HG02642 (cell line): ENCODE data around the gene CST4.
"Not testable (repeated sequence)": the region's sequence is repeated elsewhere in the genome, so short reads cannot be mapped to it uniquely, and the experiment has no call there.

Experiments used
- ATAC-seq: cut with Tn5 transposase; IDR thresholded peaks from one replicate; pipeline ENCODE4 v1.9.1; 2021; ENCODE audit warnings: mild to moderate bottlenecking; ENCODE audit not compliant: unreplicated experiment, poor library complexity

CST4 gene

DNA sequence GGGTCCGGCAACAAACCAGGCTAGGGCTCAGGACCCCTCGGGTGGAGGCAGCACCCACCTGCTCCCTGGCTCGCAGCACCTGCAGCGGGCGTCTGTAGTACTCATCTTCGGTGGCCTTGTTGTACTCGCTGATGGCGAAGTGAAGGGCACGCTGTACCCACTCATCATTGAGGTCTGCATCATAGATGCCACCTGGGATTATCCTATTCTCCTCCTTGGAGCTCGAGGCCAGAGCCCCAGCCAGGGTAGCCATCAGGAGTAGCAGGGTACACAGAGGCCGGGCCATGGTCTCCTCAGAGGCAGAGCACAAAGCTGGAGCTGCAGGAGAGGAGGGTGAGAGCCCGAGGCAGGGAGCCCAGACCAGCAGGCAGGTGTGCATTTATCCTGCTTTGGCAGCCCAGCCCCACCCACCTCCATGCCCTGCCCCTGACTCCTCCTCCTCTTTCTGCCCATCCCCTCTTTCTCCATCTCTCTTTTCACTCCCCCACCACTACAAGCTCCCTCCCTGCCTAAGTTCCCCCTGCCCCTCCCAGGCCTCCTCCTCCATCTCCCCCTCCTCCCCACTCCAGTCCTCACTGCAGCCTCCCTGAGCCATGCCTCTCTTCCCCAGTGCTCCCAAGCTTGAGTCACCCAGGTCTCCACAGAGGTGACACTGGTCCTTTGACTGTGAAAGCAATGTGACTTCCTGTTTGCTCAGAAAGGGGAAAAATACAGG, at the start of gene CST4:
TSS of gene CST4 (minus strand) at position 355 of the 715 bp plus-strand sequence. CDS start at position 286, 69 bp downstream.
- ATAC-seq, result not testable (repeated sequence)

GRCh38 chr20:23735391-23735790, 46.6 kb upstream of the CST4 start:
- not testable (repeated sequence) for ATAC-seq

GRCh38 chr20:23734949-23735348, 46.1 kb upstream of the CST4 start:
- ATAC-seq, result not testable (repeated sequence)

DNA sequence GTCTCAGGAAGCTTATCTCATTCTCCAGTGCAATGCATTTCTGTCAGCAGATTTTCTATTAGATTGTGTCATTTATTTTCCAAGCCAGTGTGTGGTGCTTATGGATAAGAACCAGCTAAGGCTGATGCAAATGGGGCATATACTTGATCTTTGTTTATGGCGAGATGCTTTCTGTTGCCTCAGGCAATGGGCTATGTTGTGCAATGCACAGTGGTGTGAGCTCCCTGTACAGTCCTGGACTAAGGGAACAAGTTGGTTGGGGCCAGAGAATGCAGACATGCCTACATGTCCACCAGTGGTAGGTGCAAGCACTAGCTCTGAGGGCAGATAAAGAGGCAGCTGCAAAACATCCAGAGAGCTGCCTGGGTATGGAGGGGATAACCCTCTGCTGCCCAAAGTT, 45.6 kb upstream of the CST4 start:
- ATAC-seq, result not testable (repeated sequence)

DNA sequence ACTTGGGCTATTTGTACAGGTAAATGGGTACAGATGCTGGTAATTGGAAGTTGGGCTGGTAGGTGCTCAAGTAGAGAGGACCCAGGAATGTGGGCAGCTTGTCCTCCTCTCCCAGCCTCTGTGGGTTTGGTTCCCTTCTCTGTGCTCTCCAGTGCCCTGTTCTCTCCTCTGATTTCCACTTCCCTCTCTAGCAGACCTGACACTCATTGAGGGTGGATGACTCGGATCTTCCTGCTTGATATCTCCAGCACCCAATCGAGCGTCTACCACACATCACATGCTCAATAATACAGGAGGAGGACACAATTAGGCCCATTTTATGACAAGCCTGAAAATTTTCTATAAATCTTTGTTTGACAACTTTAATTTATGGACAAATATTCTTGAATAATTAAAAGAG, 38.2 kb upstream of the CST4 start:
- no peak for ATAC-seq

DNA sequence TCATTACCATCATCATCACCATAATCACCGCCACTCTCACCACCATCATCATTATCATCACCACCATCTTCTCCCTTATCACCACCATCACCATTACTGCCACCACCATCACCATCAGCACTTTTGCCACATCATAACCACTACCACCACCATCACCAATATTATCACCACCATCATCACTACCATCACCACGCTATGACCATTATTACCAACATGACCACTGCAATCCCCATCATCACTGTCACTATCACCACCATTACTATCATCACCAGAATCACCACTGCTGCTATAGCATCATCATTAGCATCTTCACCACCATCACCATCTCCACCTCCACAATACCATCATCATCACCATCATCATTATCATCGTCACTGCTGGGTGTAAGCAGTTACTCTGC, 36.3 kb upstream of the CST4 start:
- ATAC-seq, result no peak

- ATAC-seq, result peak; percentile 69
Observed at GRCh38 chr20:23723659-23724307, 34.9 kb upstream of the CST4 start.

- not testable (repeated sequence) for ATAC-seq
Observed at GRCh38 chr20:23722851-23723250, 34.0 kb upstream of the CST4 start.

DNA sequence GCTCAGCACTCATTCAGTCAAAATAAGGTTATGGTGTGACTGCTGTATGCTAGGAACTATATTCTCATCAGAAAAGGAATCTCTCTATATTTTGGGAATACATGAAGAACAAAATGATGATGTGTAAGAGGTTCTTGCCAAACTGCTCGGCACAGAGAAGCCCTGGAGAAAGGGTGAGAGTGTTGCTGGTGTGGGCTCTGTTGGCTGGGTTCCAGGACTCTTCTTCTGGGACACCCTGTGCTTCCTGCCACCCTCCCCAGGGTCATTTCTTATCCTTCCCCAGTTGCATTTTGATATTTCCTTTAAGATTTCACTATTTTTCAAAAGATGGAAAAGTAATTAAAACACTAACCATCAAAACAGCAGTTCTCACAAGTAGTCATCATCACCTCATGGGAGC, 33.1 kb upstream of the CST4 start:
- ATAC-seq, result no peak

- ATAC-seq, result not testable (repeated sequence)
Observed at GRCh38 chr20:23719351-23719750, 30.5 kb upstream of the CST4 start.

GRCh38 chr20:23711778-23712177, 22.9 kb upstream of the CST4 start:
- not testable (repeated sequence) for ATAC-seq

GRCh38 chr20:23710771-23711170, 21.9 kb upstream of the CST4 start:
- ATAC-seq, result no peak

DNA sequence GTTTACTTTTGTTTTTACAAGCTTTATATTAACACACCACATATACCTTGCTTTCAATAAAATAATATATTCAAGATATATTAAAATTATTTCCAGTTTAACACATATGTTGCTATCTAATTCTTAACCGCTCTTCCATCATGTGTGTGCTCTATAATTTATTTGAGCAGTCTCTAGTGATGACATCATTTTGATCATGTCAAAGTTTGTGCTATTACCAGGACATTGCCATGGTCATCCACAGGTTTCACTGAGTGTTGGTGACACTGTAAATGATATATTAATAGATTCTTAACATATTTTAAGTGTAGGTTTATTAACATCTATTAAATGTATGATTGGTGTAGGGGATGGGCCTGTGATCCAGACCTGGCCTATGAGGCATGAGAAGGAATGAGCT, 17.1 kb upstream of the CST4 start:
- no peak for ATAC-seq

DNA sequence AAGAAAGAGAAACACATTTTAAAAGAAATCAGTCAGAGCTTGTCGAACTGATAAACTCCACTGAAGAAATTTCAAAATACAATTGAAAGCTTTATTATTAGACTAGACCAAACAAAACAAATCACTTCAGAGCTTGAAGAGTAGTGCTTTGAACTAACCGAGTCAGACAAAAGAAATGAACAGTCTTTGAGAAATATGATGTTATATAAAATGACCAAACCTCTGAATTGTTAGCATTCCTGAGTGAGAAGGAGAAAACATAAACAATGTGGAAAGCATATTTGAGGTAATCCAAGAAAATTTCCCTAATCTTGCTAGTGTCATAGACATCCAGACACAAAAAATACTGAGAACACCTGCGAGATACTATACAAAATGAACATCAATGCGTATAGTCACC, 13.2 kb upstream of the CST4 start:
- no peak for ATAC-seq

DNA sequence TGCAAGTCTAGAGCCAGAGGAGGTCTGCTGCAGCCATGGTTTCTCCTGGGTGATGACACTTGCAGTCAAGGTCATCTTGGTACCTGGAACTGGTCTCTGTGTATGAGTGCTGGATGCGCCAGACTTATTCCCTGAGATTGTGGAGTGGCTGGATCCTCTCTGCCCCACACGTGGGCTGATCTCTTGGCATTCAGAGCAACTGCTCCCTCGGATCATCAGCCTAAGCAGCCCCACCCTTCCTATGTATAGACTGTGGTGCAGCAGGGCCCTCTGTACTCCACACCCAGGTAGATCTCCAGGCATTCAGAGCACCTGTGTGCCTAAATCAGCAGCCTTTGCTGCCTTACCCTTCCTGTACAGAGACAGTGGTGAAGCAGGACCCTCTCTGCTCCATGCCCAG, 12.1 kb upstream of the CST4 start:
- no peak for ATAC-seq

DNA sequence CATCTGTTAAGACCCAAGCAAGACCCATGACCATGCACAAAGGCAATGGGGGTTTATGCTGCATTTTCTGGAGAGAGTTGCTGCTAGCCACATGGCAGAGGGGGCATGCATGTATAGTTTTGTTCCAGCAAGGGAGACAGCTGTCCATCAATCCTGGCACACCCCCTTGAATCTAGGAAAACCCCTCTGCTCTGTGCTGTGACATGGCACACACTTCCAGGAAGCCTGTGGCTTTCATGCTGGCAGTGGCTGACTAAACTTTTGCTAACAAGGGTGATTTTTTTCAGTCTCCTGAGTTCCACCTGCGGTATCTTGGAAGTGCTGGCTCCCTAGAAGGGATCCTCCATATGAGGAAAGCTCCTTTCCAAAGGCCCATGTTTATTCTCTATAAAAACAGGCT, 9.1 kb upstream of the CST4 start:
- no peak for ATAC-seq

GRCh38 chr20:23695068-23695395, 6.2 kb upstream of the CST4 start:
- ATAC-seq, result not testable (repeated sequence)

DNA sequence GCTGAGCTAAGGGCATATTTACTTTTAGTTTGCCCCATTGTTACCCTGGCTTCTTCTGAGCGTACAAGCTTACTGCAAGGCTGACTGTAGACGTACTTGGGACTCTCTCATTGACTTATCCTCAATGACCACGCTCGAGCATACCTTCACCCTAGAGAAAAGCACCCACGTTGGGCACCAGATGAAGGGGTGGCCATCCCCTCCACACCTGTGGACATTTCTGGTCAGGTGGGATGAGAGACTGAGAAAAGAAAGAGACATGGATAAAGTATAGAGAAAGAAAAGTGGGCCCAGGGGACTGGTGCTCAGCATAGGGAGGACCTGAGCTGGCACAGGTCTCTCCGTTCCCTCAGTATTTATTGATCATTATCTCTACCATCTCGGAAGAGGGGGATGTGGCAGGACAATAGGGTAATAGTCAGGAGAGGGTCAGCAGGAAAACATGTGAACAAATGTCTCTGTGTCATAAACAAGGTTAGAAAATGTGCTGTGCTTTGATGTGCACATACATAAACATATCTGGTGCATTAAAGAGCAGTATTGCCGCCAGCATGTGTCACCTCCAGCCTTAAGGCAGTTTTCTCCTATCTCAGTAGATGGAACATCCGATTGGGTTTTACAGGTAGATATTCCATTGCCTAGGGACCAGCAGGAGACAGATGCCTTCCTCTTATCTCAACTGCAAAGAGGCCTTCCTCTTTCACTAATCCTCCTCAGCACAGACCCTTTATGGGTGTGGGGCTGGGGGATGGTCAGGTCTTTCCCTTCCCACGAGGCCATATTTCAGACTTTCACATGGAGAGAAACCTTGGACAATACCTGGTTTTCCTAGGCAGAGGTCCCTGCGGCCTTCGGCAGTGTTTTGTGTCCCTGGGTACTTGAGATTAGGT, 5.6 kb upstream of the CST4 start:
- not testable (repeated sequence) for ATAC-seq

DNA sequence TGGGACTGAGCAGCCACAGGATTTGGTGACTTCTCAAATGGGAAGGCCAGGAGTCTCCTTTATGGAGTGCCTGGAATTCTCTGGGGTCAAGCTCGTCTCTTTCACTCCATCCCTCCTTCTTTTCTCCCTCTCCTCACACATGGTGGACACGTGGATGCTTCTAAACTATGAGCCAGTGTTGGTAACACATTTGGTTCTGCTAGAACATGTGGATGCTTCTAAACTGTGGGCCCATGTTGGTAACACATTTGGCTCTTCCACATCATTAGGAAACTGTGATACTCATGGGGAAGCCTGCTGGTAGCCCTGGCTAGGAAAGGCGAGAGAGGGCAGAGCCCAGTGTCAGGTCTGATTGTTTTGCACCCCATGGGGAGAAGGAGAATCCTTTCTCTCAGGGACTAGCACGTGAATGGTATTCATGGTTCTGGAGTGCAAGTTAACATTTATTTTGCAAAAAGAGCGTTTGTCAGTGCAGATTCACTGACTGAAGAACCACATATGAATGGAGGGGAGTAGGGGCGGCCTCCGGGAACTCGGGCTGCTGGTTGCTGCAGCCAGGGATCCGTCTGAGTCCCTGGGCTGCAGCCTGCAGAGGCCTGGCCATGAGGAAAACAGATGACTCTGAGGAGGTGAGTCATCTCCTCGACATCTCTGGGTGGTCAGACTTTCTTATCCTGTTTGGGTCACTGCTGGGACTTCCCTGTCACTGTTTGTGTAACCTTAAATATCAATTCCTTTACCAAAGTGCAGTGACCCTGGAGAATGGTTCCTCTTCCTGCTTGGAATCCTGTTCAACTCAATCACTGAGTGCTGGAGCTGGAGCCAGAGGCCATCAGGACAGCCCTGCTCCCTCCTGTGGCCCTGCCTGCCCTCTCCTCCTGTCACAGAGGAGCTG, 4.1 kb upstream of the CST4 start:
- not testable (repeated sequence) for ATAC-seq

DNA sequence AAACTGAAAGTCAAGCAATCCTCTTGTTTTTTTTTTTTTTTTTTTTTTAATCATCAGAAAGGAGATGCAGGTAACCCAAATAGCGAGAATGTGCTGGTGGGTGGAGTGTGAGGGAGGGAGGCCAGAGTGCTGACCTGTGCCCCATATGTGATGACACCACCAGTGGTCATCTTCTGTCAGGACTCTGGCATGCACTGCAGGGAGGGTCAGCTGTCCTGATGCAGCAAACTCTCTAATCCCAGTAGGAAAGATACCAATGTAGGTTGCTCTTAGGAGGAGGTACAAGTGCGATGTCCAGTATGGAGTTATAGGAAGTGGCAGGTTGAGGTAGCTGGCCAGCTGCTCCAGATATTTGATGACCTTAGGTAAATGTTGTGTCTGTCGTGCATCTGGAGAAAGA, 2.8 kb upstream of the CST4 start:
- no peak for ATAC-seq
